Stimulated activated naive CD8-positive, alpha-beta T cell treated with anti-CD3 and anti-CD28 coated beads, Interleukin-15, amount 100 ng/mL, for 72 hours (primary cell): ENCODE results near the gene FBXL12.
A peak's percentile ranks its signal among the peaks of the same experiment; 100 is the strongest.
"Not testable (repeated sequence)": the region's sequence is repeated elsewhere in the genome, so short reads cannot be mapped to it uniquely, and the experiment has no call there.

ENCODE experiments used
- ATAC-seq: fragments of 150-1000 bp; cut with Tn5 transposase; 2 replicates; pipeline ENCODE4 v1.10.0; 2021; ENCODE audit warnings: mild to moderate bottlenecking, moderate library complexity
- DNase-seq, 2 donors: peaks; one replicate each; pipeline ENCODE4 v3.0.0; 2021 to 2022
- H3K27ac Mint-ChIP-seq, 2 donors: one replicate each; pipeline ENCODE4 v1.8.0; 2022; ENCODE audit warnings: mild to moderate bottlenecking in 2 of 2, mixed read lengths in 2 of 2, moderate library complexity in 2 of 2
- H3K27me3 Mint-ChIP-seq: one replicate; pipeline ENCODE4 v1.8.0; 2022; ENCODE audit warnings: mixed read lengths
- H3K4me1 Mint-ChIP-seq: one replicate; pipeline ENCODE4 v1.8.0; 2022; ENCODE audit warnings: mild to moderate bottlenecking, mixed read lengths
- H3K4me3 Mint-ChIP-seq, 2 donors: one replicate each; pipeline ENCODE4 v1.8.0; 2022; ENCODE audit warnings: mild to moderate bottlenecking in 2 of 2, mixed read lengths in 2 of 2, moderate library complexity in 1 of 2
- H3K9me3 Mint-ChIP-seq, 2 donors: one replicate each; pipeline ENCODE4 v1.8.0; 2022; ENCODE audit warnings: mixed read lengths in 2 of 2

Gene FBXL12

DNA sequence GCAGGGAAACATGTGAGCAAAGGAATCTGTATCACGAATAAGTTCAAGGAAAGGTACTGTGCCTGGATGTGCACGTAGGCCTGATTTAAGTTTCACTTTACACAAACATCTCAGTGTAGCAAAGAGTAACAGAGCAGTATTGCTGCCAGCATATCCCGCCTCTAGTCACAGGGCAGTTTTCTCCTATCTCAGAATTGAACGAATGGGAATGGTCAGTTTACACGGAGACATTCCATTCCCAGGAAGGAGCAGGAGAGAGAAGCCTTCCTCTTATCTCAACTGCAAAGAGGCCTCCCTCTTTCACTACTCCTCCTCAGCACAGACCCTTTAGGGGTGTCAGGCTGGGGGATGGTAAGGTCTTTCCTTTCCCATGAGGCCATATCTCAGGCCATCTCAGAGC is 29.3 kb downstream of the FBXL12 start:
- H3K27ac Mint-ChIP-seq, result not testable (repeated sequence)

DNA sequence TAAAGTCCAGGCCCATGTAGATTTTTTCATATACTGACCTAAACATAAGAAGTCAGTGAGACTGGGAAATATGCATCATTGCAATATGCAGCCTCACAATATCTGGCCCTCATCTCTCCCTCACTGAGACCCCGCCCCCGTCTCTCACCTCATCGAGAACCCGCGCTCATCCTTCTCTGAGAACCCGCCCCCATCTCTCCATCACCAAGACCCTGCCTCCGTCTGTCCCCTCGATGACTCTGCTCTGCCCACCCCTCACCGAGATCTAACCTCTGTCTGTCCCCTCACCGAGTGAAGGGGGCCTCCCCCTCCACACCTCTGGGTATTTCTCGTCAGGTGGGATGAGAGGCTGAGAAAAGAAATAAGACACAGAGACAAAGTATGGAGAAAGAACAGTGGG is 29.8 kb downstream of the FBXL12 start:
- peaks cover 53% of the 10 kb centered on the region for H3K4me1 Mint-ChIP-seq

More for the DNA sequence above, 29.3 kb downstream of the FBXL12 start:
- DNase-seq, H3K4me3 Mint-ChIP-seq, ATAC-seq, H3K27me3 Mint-ChIP-seq, H3K9me3 Mint-ChIP-seq: not testable (repeated sequence)
- peaks cover 48% of the 10 kb centered on the region for H3K4me1 Mint-ChIP-seq

GRCh38 chr19:9788604-9789003 is 30.3 kb downstream of the FBXL12 start:
- not testable (repeated sequence) for ATAC-seq, DNase-seq, H3K27ac Mint-ChIP-seq, H3K9me3 Mint-ChIP-seq, H3K27me3 Mint-ChIP-seq, H3K4me3 Mint-ChIP-seq
- peaks cover 55% of the 10 kb centered on the region for H3K4me1 Mint-ChIP-seq

More for the DNA sequence above, 29.8 kb downstream of the FBXL12 start:
- H3K4me3 Mint-ChIP-seq, result no peak overlapping the region
- DNase-seq, result no peak
- H3K27ac Mint-ChIP-seq, result no peak overlapping the region
- no peaks in the 10 kb centered on the region for H3K27me3 Mint-ChIP-seq
- no peak for ATAC-seq
- peaks cover 0 to 7% of the 10 kb centered on the region in 2 donors for H3K9me3 Mint-ChIP-seq

- Mint-ChIP-seq H3K27me3 (no peaks in the 10 kb centered on the region), H3K27ac (no peak overlapping the region), H3K4me1 (peaks cover 57% of the 10 kb centered on the region), H3K4me3 (peak overlapping the region; percentile 75 to 83), H3K9me3 (no peaks in the 10 kb centered on the region)
- no peak for ATAC-seq
- no peak for DNase-seq
These were observed 32.1 kb downstream of the FBXL12 start for GRCh38 chr19:9786819-9787218.

DNA sequence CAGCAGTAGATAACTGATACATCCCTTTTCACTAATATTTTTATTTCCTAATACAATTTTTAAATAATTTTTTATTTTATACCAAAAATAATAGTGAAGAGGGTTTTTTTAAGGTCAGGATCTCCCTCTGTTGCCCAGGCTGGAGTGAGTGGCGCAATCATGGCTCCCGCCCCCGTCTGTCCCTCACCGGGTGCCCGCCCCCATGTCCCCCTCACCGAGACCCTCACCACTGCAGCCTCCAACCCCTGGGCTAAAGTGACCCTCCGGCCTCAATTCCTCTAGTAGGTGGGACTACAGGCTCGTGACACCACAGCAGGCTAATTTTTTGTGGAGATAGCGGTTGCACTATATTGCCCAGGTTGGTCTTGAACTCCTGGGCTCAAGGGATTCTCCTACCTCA is 32.5 kb downstream of the FBXL12 start:
- peak overlapping the region in 1 of 2 donors; percentile 89 for H3K27ac Mint-ChIP-seq
- H3K4me3 Mint-ChIP-seq, result peak overlapping the region; percentile 88 to 98

DNA sequence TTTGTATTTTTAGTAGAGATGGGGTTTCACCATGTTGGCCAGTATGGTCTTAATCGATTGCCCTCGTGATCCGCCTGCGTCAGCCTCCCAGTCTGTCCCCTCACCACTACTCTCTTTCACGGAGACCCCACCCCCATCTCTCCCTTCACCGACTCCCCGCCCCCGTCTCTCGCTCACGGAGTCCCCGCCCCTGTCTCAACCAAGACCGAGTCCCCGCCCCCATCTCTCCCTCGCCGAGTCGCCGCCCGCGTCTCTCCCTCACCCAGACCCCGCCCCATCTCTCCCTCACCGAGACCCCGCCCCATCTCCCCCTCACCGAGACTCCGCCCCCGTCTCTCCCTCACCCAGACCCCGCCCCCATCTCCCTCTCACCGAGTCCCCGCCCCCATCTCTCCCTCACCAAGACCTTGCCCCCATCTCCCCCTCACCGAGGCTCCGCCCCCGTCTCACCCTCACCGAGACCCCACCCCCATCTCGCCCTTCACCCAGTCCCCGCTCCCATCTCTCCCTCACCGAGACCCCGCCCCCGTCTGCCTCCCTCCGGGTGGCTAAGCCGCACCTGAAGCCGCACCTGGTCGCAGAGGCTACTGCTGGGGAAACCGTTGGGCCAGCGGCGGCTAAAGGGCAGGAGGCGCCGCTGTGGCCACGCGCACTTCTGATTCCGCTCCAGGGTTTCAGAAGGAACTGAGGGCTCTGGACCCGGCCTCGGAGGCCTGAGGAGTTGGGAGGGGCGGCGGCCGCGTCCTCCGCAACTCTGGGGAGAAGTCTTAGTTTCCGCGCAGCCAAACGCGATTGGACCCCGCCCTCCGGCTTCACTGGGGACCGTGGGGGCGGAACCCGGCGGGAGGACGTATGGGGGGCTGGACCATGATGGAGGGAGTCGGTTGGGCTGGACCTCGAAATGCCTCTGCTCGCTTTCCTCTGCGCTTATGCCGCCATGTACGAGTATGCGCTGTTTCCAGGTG is 33.2 kb downstream of the FBXL12 start:
- ATAC-seq (peak; percentile 86), DNase-seq (peak; percentile 96)
- Mint-ChIP-seq H3K4me3 (peak overlapping the region; percentile 88 to 98), H3K4me1 (peaks cover 46% of the 10 kb centered on the region), H3K27ac (peak overlapping the region; percentile 89 to 98), H3K27me3 (no peaks in the 10 kb centered on the region), H3K9me3 (no peaks in the 10 kb centered on the region)

More for the DNA sequence above, 32.5 kb downstream of the FBXL12 start:
- ATAC-seq (no peak), DNase-seq (no peak)
- no peaks in the 10 kb centered on the region for H3K27me3 Mint-ChIP-seq
- H3K4me1 Mint-ChIP-seq, result peaks cover 52% of the 10 kb centered on the region
- no peaks in the 10 kb centered on the region for H3K9me3 Mint-ChIP-seq

GRCh38 chr19:9784163-9784496 is 34.7 kb downstream of the FBXL12 start:
- not testable (repeated sequence) for H3K27ac Mint-ChIP-seq

DNA sequence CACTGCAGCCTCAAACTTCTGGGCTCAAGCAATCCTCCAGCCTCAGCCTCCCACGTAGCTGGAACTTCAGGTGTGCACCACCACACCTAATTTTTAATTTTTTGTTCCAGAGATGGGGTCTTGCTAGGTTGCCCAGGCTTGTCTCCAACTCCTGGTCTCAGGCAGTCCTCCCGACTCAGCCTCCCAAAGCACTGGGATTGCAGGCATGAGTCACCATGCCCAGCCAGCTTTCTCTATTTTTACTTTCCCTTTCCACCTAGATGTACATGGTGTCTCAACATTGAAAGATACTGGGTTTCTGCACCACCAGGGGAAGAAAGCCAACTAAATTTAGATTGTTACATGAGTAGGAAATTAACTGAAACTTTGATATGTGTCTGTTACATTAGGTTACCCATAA is 36.5 kb downstream of the FBXL12 start:
- Mint-ChIP-seq H3K9me3 (peaks cover 0 to 5% of the 10 kb centered on the region in 2 donors), H3K4me1 (peaks cover 37% of the 10 kb centered on the region), H3K27ac (no peak overlapping the region), H3K27me3 (no peaks in the 10 kb centered on the region), H3K4me3 (no peak overlapping the region)
- DNase-seq (no peak), ATAC-seq (no peak)

More at GRCh38 chr19:9784163-9784496, 34.7 kb downstream of the FBXL12 start:
- not testable (repeated sequence) for H3K27me3 Mint-ChIP-seq, H3K9me3 Mint-ChIP-seq, ATAC-seq, DNase-seq
- Mint-ChIP-seq H3K4me3 (peak overlapping the region; percentile 49 to 88), H3K4me1 (peaks cover 37% of the 10 kb centered on the region)

- ATAC-seq (peak; percentile 99), DNase-seq (peak; percentile 93 to 96)
- H3K27me3 Mint-ChIP-seq, result no peaks in the 10 kb centered on the region
- H3K4me3 Mint-ChIP-seq, result peak within 1 kb of the TSS; percentile 89 to 98
- peaks cover 0 to 13% of the 10 kb centered on the region in 2 donors for H3K9me3 Mint-ChIP-seq
- H3K4me1 Mint-ChIP-seq, result peaks cover 12% of the 10 kb centered on the region
- H3K27ac Mint-ChIP-seq, result peak within 1 kb of the TSS; percentile 87 to 97
These were observed 50.4 kb downstream of the FBXL12 start, which contains the start of gene ZNF846 for GRCh38 chr19:9768175-9769112. TSS of gene ZNF846 (minus strand) at chr19:9768738. CDS start at chr19:9764950, 3,788 bp downstream.
